ENCODE data around the gene TSC22D3.

Gene TSC22D3

DNA sequence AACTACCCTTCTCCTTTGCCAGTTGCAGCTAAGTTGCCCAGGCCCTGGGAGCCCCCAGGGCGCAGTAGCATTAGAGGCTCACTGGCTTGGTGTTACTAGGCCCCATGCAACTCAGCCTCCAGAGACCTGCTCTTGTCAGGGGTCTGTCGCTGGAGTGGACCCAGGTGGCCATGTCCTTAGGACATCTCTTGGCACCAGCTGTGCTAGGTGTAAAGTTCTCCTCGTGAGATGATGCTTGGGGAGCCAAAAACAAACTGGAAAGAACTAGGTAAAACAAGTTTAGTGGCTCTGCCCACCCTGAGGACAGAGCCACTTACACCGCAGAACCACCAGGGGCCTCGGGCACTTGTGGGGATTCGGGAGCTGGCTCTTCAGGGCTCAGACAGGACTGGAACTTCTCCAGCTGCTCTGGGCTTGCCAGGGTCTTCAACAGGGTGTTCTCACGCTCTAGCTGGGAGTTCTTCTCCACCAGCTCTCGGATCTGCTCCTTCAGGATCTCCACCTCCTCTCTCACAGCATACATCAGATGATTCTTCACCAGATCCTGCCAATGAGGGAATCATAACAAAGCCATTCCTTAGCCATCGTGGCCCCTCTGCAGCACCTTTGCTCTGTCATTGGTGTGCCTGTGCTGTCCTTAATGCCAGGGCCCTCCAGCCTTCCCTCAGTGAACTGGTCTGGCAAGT is 61.2 kb downstream of the TSC22D3 start:
- H2AFZ ChIP-seq (ENCODE audit: low read depth, low read length): no peak overlapping the region
- H4K20me1 ChIP-seq (ENCODE audit: insufficient read depth, low read length): 0 out of 2 replicates have a peak, but pooled peaks cover 4% of the 10 kb centered on the region
- H3K9ac ChIP-seq (ENCODE audit: low read depth, low read length): no peak overlapping the region
- ATAC-seq (ENCODE audit: insufficient read depth, low read depth) (no peak), DNase-seq (no peak)
- peaks cover 23% of the 10 kb centered on the region for H3K4me1 ChIP-seq (ENCODE audit: insufficient read depth, low read length)
- no peak for TF ChIP-seq EZH2 (IDR thresholded peaks at IDR 0.05; ENCODE audit: borderline replicate concordance, low read depth, low read length, severe bottlenecking)
- TF ChIP-seq CTCF (IDR thresholded peaks at IDR 0.05; ENCODE audit: borderline replicate concordance, extremely low read depth, low read length, poor library complexity, severe bottlenecking): no peak
- no peak overlapping the region for H3K4me2 ChIP-seq (ENCODE audit: insufficient read depth, low read length)
- no peaks in the 10 kb centered on the region for H3K27me3 ChIP-seq (ENCODE audit: insufficient read depth, low read length, poor library complexity)
- H3K4me3 ChIP-seq (ENCODE audit: low read depth in 1 of 2, low read length in 2 of 2): no peak overlapping the region
- H3K9me3 ChIP-seq (ENCODE audit: insufficient read depth, low read length, severe bottlenecking): no peaks in the 10 kb centered on the region
- H3K36me3 ChIP-seq (ENCODE audit: insufficient read depth, low read length): no peaks in the 10 kb centered on the region
- H3K79me2 ChIP-seq (ENCODE audit: insufficient read depth, low read length): no peaks in the 10 kb centered on the region
- H3K27ac ChIP-seq (ENCODE audit: low read length): no peak overlapping the region

GRCh38 chrX:107713543-107714205 is 61.9 kb downstream of the TSC22D3 start:
- Histone ChIP-seq H3K36me3 (ENCODE audit: insufficient read depth, low read length) (no peaks in the 10 kb centered on the region), H3K9me3 (ENCODE audit: insufficient read depth, low read length, severe bottlenecking) (no peaks in the 10 kb centered on the region), H3K4me2 (ENCODE audit: insufficient read depth, low read length) (no peak overlapping the region), H3K27me3 (ENCODE audit: insufficient read depth, low read length, poor library complexity) (no peaks in the 10 kb centered on the region), H3K4me1 (ENCODE audit: insufficient read depth, low read length) (peaks cover 23% of the 10 kb centered on the region), H3K9ac (ENCODE audit: low read depth, low read length) (no peak overlapping the region), H3K27ac (ENCODE audit: low read length) (no peak overlapping the region), H2AFZ (ENCODE audit: low read depth, low read length) (no peak overlapping the region), H3K4me3 (ENCODE audit: low read depth in 1 of 2, low read length in 2 of 2) (no peak overlapping the region), H4K20me1 (ENCODE audit: insufficient read depth, low read length) (0 out of 2 replicates have a peak, but pooled peaks cover 4% of the 10 kb centered on the region), H3K79me2 (ENCODE audit: insufficient read depth, low read length) (no peaks in the 10 kb centered on the region)
- ATAC-seq (ENCODE audit: insufficient read depth, low read depth) (no peak), DNase-seq (no peak)
- TF ChIP-seq CTCF (IDR thresholded peaks at IDR 0.05; ENCODE audit: borderline replicate concordance, extremely low read depth, low read length, poor library complexity, severe bottlenecking) (no peak), EZH2 (IDR thresholded peaks at IDR 0.05; ENCODE audit: borderline replicate concordance, low read depth, low read length, severe bottlenecking) (no peak)

DNA sequence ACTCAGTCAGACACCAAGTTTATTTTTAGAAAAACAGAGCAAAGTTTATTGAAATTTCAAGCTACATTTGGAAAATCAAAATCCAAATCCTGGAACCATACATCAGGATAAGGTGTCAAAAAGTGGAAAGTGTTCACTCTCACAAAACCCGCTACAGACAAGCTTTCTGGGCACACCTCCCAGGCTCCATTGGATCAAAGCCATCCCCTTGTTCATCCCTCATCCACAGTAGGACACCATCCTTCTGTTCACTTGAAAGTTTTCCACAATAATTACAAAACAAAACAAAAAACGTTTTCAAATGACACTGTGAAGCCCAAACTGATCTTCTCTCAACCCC is 62.4 kb downstream of the TSC22D3 start:
- Histone ChIP-seq H3K9me3 (ENCODE audit: insufficient read depth, low read length, severe bottlenecking) (no peaks in the 10 kb centered on the region), H4K20me1 (ENCODE audit: insufficient read depth, low read length) (0 out of 2 replicates have a peak, but pooled peaks cover 4% of the 10 kb centered on the region), H3K27ac (ENCODE audit: low read length) (no peak overlapping the region), H3K4me2 (ENCODE audit: insufficient read depth, low read length) (no peak overlapping the region), H3K4me3 (ENCODE audit: low read depth in 1 of 2, low read length in 2 of 2) (no peak overlapping the region), H2AFZ (ENCODE audit: low read depth, low read length) (no peak overlapping the region), H3K9ac (ENCODE audit: low read depth, low read length) (no peak overlapping the region), H3K79me2 (ENCODE audit: insufficient read depth, low read length) (no peaks in the 10 kb centered on the region), H3K4me1 (ENCODE audit: insufficient read depth, low read length) (peaks cover 20% of the 10 kb centered on the region), H3K36me3 (ENCODE audit: insufficient read depth, low read length) (no peaks in the 10 kb centered on the region), H3K27me3 (ENCODE audit: insufficient read depth, low read length, poor library complexity) (no peaks in the 10 kb centered on the region)
- no peak for TF ChIP-seq EZH2 (IDR thresholded peaks at IDR 0.05; ENCODE audit: borderline replicate concordance, low read depth, low read length, severe bottlenecking)
- no peak for ATAC-seq (ENCODE audit: insufficient read depth, low read depth)
- no peak for DNase-seq
